ENCODE measurements around the gene KCNQ5.
"Not testable (repeated sequence)": the region's sequence is repeated elsewhere in the genome, so short reads cannot be mapped to it uniquely, and the experiment has no call there.

KCNQ5 gene

DNA sequence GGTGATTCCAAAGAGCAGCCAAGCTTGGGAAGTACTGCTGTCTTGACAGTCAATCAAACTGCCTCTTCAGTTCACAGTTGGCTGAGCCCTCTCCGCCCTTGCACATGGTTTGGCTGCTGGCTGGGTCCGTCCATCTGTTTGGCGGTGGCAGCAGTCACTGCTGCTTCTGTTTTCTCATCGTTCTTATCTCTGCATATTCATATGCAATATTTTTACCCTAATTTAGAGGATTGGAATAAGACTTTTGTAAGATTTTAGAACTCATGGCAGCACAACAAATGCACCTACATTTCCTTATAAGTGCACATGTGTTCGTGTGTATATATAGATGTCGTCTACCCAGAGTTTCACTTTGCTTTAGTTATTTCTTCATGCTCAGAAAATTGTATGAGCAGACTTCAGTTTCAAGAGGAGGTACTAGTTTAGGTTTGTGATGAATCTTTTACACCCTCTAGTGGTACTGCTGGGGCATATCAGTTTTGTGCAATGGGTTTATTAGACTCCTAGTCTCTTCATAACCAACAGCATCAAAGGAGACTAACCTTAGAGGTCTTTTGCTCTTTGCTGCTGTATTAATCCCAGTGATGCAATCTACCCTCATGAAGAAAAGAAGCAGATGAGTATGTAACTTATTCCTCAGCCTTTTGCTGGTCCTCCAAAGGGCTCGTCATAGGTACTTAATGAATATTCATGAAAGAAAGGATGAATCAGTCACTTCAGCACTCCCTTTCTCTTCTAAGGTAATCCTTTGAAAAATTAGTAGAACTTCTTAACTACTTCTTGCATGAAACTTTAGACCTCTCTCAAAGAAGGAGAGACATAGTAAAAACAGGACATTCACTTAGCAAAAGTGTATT is 559.1 kb downstream of the KCNQ5 start:
- DNase-seq (ENCODE audit: low read depth) = no peak

DNA sequence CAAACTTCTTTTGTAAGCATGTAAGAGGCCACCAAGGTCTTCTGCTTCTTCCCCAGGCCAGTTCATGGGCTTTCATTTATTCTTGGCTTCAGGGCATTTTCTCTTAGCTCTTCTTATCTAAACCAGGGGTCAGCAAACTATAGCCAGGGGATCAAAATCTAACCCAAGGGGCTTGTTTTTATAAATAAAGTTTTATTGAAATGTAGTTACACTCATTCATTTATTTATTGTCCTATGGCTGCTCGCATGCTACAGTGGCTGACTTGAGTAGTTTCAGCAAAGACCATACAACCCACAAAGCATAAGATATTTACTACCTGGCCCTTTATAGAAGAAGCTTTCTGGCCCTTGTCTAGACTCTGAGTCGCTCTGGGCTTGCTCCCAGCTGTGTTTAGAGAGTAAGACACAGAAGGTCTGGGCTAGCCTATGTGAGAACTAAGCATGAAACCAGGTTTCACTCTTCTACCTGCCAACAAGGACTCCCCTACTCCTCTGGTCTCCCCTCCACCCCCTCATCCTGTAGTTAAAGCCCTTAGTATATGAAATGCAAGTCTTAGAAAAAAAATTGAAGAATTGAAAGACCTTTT is 560.2 kb downstream of the KCNQ5 start:
- DNase-seq (ENCODE audit: low read depth) = no peak

DNA sequence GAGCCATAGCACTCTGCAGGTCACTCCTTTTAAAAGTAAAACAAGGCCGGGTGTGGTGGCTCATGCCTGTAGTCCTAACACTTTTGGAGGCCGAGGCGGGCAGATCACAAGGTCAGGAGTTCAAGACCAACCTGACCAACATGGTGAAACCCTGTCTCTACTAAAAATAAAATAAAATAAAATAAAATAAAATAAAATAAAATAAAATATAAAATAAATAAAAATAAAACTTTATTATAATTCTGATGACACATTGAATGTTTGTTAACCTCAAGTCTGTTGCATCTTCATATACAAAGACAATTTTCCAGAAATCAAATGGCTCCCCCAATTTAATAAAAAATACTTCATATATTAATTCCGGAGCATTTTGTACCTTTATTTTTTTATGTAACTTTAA is 571.4 kb downstream of the KCNQ5 start:
- DNase-seq (ENCODE audit: low read depth) = not testable (repeated sequence)

DNA sequence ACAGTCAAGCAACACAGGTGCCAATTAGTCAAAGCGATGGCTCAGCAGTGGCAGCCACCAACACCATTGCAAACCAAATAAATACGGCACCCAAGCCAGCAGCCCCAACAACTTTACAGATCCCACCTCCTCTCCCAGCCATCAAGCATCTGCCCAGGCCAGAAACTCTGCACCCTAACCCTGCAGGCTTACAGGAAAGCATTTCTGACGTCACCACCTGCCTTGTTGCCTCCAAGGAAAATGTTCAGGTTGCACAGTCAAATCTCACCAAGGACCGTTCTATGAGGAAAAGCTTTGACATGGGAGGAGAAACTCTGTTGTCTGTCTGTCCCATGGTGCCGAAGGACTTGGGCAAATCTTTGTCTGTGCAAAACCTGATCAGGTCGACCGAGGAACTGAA is 572.9 kb downstream of the KCNQ5 start:
- no peak for DNase-seq (ENCODE audit: low read depth)

DNA sequence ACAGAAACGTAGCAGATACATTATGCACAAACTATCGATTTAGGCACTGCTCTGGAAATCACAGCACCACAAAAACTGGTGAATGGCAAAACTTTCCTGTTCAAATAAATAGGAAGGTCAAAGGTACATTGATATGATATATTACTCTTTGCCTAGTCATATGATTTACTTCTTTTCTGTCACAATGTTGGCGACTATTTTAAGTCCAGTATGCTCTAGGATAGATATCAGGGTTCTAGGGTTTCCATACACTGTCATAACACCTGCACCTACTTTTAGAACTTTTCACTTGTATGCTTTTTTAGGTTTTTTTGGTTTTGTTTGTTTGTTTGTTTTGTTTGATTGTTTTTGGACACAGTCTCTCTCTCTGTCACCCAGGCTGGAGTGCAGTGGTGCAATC is 578.4 kb downstream of the KCNQ5 start:
- DNase-seq (ENCODE audit: low read depth) = no peak

DNA sequence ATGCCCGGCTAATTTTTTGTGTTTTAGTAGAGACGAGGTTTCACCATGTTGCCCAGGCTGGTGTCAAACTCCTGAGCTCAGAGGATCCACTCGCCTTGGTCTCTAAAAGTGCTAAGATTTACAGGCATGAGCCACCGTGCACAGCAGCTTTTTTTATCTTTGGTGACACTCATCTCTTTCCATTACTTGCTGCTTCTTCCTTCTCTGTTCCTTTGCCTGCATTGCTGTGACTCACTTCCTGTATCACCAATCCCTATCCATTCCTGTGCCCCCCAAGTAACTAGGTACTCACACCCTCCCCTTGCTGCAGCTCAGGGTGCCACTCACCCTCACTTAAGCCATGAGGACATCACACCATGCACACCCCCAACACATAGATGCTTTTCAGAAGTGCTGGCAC is 578.9 kb downstream of the KCNQ5 start:
- DNase-seq (ENCODE audit: low read depth) = no peak

DNA sequence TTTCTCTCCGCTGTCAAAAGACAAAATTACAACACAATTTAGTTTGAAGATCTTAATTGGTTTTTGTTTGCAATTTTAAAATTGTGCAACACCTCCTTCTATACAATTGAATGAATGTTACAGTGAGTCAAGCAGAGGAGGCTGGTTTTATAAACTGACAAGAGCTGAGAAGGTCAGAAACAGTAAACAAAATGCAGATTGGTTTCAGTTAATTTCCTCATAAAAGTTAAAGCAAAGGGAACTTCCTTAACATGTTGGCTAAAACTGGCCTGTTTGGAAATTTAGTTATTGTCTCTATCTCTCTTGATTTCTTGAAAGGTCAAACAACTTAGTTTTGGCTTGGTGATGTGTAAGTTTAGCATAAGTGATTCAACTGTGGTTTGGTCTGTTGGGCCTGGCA is 581.2 kb downstream of the KCNQ5 start:
- no peak for DNase-seq (ENCODE audit: low read depth)

DNA sequence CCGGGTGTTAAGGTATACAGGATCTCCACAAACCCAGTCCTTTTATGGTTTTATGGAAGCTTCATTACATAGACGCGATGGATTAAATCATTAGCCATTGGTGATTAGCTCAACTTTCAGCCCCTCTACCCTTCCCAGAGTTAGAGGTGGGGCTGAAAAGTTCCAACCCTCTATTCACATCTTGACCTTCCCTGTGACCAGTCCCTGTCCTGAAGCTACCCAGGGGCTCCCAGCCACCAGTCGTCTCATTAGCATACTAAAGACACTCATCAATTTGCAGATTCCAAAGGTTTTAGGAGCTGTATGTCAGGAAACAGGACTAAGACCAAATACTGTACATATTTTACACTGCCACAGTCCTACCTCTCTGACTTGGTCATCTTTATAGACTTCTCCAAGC is 582.4 kb downstream of the KCNQ5 start:
- no peak for DNase-seq (ENCODE audit: low read depth)

DNA sequence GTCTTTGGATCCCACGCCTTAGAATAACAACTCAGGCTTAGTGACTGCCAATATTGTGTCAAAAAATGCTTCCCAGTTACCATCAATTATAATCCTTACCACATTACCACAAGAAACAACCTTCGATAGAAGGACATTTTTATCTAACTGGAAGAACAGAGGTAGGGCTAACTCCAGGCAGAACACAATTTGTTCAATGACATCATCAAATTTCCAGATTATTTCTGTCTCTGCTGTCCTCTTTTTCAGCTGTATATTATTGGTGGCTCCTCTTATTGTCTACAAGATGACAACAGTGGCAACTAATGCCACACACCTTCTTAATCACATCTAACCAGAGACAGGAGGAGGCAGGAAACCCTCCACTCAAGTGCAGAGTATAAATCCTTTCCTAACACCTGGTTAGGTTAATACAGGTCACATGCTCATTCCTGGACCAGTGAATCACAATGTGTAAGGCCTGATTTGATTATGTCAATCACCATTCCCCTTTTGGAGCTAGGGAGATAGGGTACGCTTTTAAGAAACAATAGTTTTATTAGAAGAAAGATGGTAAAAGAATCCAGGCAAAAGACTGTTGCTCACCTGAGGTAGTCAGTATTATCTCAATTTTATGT is 585.5 kb downstream of the KCNQ5 start:
- no peak for DNase-seq (ENCODE audit: low read depth)

DNA sequence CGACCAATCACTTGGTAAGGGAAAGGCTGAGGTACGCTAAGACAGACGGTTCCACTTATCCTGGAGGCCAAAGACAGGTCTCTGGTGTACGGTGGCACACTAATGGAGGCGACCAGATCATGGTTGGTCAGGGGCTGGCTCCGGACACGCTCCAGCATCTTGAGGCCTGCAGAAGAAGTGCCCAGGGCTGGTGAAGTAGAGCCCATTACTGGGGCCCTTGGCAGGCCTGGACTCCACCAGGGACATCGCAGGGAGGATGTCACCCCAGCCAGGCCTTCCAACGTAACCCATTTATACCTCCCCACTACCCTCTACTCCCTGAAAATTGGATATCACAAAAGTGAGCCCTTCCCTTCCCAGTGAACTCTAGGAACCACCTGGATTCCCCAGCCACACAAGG is 587.3 kb downstream of the KCNQ5 start:
- DNase-seq (ENCODE audit: low read depth) = no peak

DNA sequence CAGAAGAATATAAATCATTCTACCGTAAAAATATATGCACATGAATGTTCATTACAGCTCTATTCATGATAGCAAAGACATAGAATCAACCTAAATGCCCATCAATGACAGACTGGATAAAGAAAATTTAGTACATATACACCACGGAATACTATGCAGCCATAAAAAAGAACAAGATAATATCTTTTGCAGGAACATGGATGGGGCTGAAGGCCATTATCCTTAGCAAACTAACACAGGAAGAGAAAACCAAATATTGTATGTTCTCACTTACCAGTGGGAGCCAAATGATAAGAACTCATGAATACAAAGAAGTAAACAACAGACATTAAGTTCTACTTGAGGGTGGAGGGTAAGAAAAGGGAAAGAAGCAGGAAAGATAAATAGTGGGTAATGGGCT is 595.0 kb downstream of the KCNQ5 start:
- DNase-seq (ENCODE audit: low read depth) = no peak

DNA sequence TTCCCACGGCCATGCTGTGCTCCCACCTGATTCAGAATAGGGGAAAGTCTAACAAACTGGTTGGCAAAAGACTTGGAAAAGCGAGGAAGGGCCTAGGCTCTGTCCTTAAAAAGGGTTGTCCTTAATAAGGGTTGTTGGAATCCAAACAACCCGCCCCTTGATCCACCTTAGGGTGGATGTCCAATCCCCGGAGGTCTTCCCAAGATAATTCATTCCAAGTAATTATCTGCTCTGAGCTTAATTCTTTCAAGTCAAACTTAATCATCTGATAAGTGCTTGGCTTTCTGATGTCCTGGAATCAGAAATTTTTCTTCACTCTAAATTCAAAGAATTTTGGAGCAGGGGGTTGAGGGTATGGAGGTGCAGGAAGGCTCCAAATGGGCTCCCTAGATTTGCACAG is 603.5 kb downstream of the KCNQ5 start, which contains the start of gene KHDC1L:
KHDC1L (minus strand) TSS at position 101 of the 400 bp plus-strand sequence; CDS start at position 13, 88 bp downstream.
- DNase-seq (ENCODE audit: low read depth) = no peak

DNA sequence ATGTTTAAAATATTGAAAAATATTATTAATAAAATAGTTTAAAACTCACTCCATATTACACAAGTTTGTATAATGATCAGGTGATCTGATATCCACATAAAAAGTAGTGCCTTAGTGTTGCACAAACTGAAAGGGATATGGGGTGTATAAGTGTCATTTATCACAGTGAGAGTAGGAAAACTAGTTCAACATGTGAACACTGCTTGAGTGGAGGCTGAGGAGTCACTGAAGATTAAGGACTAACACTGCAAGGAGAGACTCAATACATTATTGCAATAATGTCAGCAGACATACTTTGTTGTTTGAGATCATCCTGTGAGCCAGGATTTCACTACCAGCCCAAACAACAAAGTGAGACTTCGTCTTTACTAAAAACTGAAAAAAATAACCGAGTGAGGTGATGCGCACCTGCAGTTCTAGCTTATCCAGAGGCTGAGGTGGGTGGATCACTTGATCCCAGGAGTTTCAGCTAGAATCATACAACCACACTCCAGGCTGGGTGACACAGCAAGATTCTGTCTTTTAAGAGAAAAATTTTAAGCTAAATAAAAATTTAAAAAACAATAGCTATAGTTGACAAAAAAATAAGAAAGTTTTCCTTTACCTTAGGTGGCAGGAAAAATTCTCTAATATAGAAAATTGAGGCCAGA is 605.9 kb downstream of the KCNQ5 start:
- no peak for DNase-seq (ENCODE audit: low read depth)

DNA sequence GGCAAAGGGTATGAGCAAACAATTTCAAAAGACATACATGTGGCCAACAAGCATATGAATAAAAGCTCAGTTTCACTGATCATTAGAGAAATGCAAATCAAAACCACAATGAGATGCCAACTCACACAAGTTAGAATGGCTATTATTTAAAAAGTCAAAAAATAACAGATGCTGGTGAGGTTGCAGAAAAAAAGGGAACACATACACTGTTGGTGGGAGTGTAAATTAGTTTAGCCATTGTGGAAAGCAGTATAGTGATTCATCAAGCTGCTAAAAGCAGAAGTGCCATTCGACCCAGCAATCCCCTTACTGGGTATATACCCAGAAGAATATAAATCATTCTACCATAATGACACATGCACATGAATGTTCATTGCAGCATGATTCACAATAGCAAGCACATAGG is 610.1 kb downstream of the KCNQ5 start:
- DNase-seq (ENCODE audit: low read depth) = no peak

DNA sequence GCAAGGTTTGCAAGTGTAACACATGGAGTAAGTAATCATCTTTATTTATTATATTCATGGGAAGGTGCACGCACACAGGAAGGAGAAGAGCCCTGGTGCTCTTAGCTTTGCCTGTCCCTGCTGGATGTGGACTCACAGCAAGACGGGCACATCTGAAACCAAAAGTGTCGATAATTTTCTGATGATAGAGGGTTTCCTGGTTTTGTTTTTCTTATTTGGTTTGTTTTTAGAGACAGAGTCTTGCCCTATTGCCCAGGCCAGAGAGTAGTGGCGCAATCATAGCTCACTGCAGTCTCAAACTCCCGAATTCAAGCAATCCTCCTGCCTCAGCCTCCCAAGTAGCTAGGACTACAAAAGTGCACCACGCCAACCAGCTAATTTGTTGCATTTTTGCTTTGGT is 611.2 kb downstream of the KCNQ5 start:
- DNase-seq (ENCODE audit: low read depth) = no peak

DNA sequence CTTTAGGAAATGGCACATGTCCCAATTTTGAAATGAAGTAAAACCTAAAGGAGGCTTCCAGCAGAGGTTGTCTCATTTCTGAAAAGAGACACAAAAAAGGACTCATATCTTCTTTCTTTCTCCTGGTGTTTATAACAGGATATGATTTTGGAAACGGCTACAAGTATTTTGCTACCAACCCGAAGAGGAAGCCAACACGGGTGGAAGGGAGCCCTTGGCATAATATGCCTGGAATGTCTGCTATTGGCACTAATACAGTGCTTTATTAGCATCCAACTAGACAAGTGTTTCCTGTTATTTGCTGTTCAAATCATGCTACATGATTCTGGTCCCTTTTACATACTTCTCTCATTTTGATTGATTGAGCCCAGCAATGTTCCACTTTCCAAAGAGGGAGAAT is 612.1 kb downstream of the KCNQ5 start:
- not testable (repeated sequence) for DNase-seq (ENCODE audit: low read depth)

DNA sequence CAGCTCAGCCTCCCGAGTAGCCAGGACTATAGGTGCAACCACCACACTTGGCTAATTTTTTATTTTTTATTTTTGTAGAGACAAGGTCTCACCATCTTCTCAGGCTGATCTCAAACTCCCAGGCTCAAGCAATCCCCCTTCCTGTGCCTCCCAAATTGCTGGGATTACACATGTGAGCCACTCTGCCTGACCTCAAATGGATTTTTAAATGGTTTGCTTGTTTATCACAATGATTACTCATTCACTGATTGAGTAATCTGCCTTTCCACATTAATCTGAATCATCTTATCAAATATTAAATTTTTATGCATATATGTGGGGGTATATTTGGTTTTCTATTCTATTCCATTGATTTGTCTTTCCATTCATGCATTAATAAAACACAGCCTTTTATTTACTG is 612.9 kb downstream of the KCNQ5 start:
- no peak for DNase-seq (ENCODE audit: low read depth)

DNA sequence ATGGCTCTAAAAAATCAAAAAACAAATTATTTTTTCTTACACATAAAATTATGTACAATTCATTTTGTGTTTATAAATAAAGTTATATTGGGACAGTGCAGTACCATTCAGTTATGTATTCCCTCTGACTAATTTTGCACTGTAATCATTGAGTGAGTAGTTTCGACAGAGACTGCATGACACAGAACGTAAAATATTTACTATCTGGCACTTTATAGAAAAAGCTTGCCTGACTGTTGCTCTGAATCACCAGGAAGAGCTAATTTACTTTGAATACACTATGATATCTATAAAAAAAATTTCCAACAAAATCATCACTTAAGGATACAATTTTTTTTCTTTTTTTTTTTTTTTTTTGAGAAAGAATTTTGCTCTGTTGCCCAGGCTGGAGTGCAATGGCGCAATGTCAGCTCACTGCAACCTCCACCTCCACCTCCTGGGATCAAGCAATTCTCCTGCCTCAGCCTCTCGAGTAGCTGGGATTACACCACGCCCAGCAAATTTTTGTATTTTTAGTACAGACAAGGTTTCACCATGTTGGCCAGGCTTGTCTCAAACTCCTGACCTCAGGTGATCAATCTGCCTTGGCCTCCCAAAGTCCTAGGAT is 614.4 kb downstream of the KCNQ5 start:
- DNase-seq (ENCODE audit: low read depth) = no peak

DNA sequence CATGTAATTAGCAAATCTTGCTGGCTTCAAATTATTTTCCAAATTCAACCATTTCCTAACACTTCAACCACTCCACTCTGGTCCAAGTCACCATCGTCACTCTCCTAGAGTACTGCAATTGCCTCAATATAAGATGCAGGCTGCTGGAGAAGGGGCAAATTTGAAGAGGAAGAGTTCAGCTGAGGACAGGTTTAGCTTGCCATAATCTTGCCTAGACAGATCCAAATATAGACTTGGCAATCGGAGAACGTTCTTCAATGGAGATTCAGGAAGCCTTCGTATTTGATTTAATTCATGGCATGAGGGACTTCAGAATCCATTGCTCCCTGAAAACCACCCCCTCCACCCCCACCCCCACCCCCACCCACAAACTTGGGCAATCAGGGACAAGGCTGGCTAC is 618.9 kb downstream of the KCNQ5 start:
- DNase-seq (ENCODE audit: low read depth) = no peak

DNA sequence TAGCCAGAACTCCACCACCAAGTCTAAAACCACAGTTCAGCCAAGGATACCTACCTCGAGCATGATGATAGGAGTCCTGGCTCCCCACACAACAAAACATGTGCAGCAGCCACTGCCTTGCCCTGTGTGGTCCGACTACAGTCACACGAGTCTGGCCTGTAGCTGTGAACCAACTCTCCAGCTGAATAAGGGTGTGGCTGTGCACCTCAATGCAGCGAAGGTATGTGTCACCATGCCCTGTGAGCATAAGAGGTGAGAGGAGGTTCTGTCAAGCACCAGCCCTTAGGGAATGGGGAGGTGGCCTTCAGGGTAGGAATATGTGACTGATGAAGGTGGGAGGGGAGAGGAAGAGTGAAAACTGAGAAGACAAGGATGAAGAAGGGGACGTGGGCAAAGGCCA is 620.1 kb downstream of the KCNQ5 start:
- no peak for DNase-seq (ENCODE audit: low read depth)
